Measurements from ENCODE around the gene PGLYRP3. TPM values are rescaled to one million over a fixed set of nuclear protein-coding genes. Genes with fewer than 3 reads are reported as not detected.

The PGLYRP3 gene
- total and polyA plus RNA-seq, 2 of the 8 experiments (the other 6 are each of a cell fraction or from before 2014, with no cell fraction given) = not detected

- H3K9me3 ChIP-seq (ENCODE audit: insufficient read depth in 2 of 2, low read depth in 1 of 2, low read length in 1 of 2) = peaks cover 0 to 11% of the 10 kb centered on the region in 2 experiments; a peak in 2 of 4 replicates
- no peaks in the 10 kb centered on the region for H3K79me1 ChIP-seq (ENCODE audit: low read depth, low read length)
- DNase-seq (ENCODE audit: low read depth in 1 of 2, low spot score in 2 of 2) (no peak), FAIRE-seq (no peak)
- no peaks in the 10 kb centered on the region for H3K79me2 ChIP-seq (ENCODE audit: control insufficient read depth in 1 of 2, insufficient read depth in 2 of 2, low read length in 2 of 2)
- 78% methylated on average over 2 of the region's 2 CpGs; no CpG with 5 or more reads in 1 of the 2 experiments for WGBS, 2 experiments (ENCODE audit: extremely low coverage in 1 of 2, insufficient coverage in 1 of 2, insufficient read length in 1 of 2, insufficient replicate concordance in 2 of 2, low coverage in 1 of 2, low lambda C conversion rate in 2 of 2, missing lambda C conversion rate in 1 of 2)
- no peak overlapping the region for H2BK5ac ChIP-seq (ENCODE audit: low read depth, low read length)
- no peak overlapping the region for H2AK5ac ChIP-seq (ENCODE audit: low read depth, low read length)
- no peak overlapping the region for H2AFZ ChIP-seq (ENCODE audit: low read length)
- H2BK12ac ChIP-seq (ENCODE audit: low read depth, low read length) = no peak overlapping the region
- no peaks in the 10 kb centered on the region for H3K36me3 ChIP-seq (ENCODE audit: control insufficient read depth in 2 of 4, insufficient read depth in 4 of 4, low read length in 3 of 4)
- H3K23me2 ChIP-seq (ENCODE audit: low read depth, low read length) = no peaks in the 10 kb centered on the region
- POLR2A ChIA-PET (ENCODE audit: partially characterized antibody) = no interaction called here
- no peak overlapping the region for H3K9ac ChIP-seq (replicated peaks in 1 of 4; ENCODE audit: extremely low read depth in 1 of 4, low read depth in 3 of 4, low read length in 3 of 4)
- H4K8ac ChIP-seq (ENCODE audit: extremely low read depth, insufficient read depth, low read length) = no peak overlapping the region
- no peaks in the 10 kb centered on the region for H4K20me1 ChIP-seq (replicated peaks in 1 of 2; ENCODE audit: control insufficient read depth in 1 of 2, insufficient read depth in 2 of 2, low read length in 2 of 2)
- no peak overlapping the region for H3K4ac ChIP-seq (replicated peaks; ENCODE audit: insufficient read length, low read depth, low read length)
- H3K56ac ChIP-seq (replicated peaks; ENCODE audit: insufficient read length, low read depth, low read length) = no peak overlapping the region
- H4K5ac ChIP-seq (ENCODE audit: insufficient read length, low read depth, low read length) = no peak overlapping the region
- no peak overlapping the region for H3K27ac ChIP-seq (ENCODE audit: low read depth, low read length)
- no peak overlapping the region for H3K4me2 ChIP-seq (ENCODE audit: insufficient read depth in 1 of 2, low read depth in 2 of 2, low read length in 2 of 2)
- no peak overlapping the region for H2BK120ac ChIP-seq (replicated peaks; ENCODE audit: low read depth, low read length)
- no peak overlapping the region for H4K91ac ChIP-seq (replicated peaks; ENCODE audit: insufficient read length, low read length)
- H2BK20ac ChIP-seq (ENCODE audit: low read length) = no peak overlapping the region
- H3K14ac ChIP-seq (ENCODE audit: insufficient read length) = no peak overlapping the region
- H3K4me3 ChIP-seq (ENCODE audit: extremely low read depth in 1 of 4, insufficient read depth in 2 of 4, low read depth in 3 of 4, low read length in 4 of 4) = no peak overlapping the region
- H2BK15ac ChIP-seq (ENCODE audit: low read length) = no peak overlapping the region
- no peaks in the 10 kb centered on the region for H3K4me1 ChIP-seq (replicated peaks in 1 of 4; ENCODE audit: control insufficient read depth in 3 of 4, insufficient read depth in 4 of 4, low read length in 3 of 4)
- CTCF ChIA-PET (ENCODE audit: partially characterized antibody) = interaction anchor here (0.6 to 1.3 kb wide), 6 partner anchors 12 to 1301 kb away, joined by 3 to 4 read pairs (median 3); no protein-coding TSS in a partner anchor
- no peak overlapping the region for H3K18ac ChIP-seq (ENCODE audit: extremely low read depth, low read length)
- H3K27me3 ChIP-seq (replicated peaks in 1 of 4; ENCODE audit: control insufficient read depth in 3 of 4, extremely low read depth in 1 of 4, insufficient read depth in 3 of 4, low read length in 3 of 4) = no peaks in the 10 kb centered on the region
- no peak overlapping the region for H3K23ac ChIP-seq (ENCODE audit: insufficient read length)
- TF ChIP-seq SAP30 (IDR thresholded peaks at IDR 0.05; ENCODE audit: insufficient read depth, insufficient replicate concordance, low read length) (no peak), NRF1 (IDR thresholded peaks at IDR 0.05; ENCODE audit: low read depth, low read length) (no peak), TCF12 (IDR thresholded peaks at IDR 0.05; ENCODE audit: low read depth, low read length) (no peak), ATF3 (IDR thresholded peaks at IDR 0.05; ENCODE audit: insufficient read depth, low read depth, low read length) (no peak), JUND (IDR thresholded peaks at IDR 0.05; ENCODE audit: low read length) (no peak), SP4 (IDR thresholded peaks at IDR 0.05; ENCODE audit: low read length) (no peak), CEBPB (IDR thresholded peaks at IDR 0.05; ENCODE audit: low read depth, low read length) (no peak), SP2 (IDR thresholded peaks at IDR 0.05; ENCODE audit: low read length) (no peak), CHD1 (IDR thresholded peaks at IDR 0.05; ENCODE audit: low read depth, low read length) (no peak), ATF2 (IDR thresholded peaks at IDR 0.05; ENCODE audit: low read length) (no peak), CHD2 (IDR thresholded peaks at IDR 0.05; ENCODE audit: low read length) (no peak), POU5F1 (IDR thresholded peaks at IDR 0.05; ENCODE audit: low read depth, low read length) (no peak)
These were observed 61.7 kb downstream of the PGLYRP3 start for GRCh38 chr1:153251087-153251486.

Measured in H1 (cell line).